Forelimb muscle (tissue), 1 donor: Measurements from ENCODE around the gene THSD8. TPM values are rescaled to one million over a fixed set of nuclear protein-coding genes. Genes with fewer than 3 reads are reported as not detected.

Source experiments
- DNase-seq: peaks from one replicate; pipeline ENCODE4 v3.0.0-alpha.2; 2013; ENCODE audit warnings: low read depth
- polyA plus RNA-seq: library from polyadenylated mRNA; unstranded; fragments of 120-200 nt; gene quantifications from one replicate; pipeline ENCODE4 v1.2.1, GENCODE V29; 2013; ENCODE audit not compliant: insufficient read length

THSD8 gene
- polyA plus RNA-seq = 3.0 TPM

DNA sequence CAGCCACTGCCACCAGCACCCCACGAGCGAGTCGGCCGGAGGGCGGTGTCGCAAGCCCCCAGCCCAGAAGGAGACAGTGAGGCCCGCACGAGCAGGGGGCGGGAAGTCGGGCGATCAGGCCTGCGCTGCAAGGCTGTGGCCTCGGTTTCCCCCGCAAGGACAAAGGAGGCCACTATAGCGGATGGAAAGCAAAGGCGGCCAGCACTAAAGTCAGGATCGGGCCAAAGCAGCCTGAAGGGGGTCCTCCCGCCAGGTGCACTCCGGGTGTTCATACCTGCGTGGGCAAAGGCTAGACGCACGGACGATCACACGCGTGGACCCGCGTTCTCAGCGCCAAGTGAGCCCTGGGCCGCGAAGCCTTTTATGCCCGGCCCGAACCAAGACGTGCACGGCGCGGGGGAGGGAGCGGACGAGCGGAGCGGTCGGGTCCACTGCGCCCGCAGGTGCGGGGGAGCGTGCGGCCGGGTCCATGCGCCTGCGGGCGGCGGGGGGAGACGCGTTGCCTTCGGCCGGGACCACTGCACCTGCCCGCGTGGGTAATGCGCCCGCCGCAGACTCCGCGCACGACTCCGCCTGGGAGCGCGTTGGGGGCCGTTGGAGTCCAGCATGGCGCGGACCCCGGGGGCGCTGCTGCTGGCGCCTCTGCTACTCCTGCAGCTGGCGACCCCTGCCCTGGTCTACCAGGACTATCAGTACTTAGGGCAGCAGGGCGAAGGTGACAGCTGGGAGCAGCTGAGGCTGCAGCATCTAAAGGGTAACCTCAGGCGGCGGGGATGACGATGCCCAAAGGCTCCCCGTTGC lies at the start of gene THSD8, which contains the start of gene PRDX2:
THSD8 (plus strand) TSS at position 604 of the 801 bp plus-strand sequence; CDS start at position 607, 3 bp downstream.
PRDX2 (minus strand) TSS at position 335 of the 801 bp plus-strand sequence. CDS start 539 bp downstream, outside the sequence.
- DNase-seq = no peak

DNA sequence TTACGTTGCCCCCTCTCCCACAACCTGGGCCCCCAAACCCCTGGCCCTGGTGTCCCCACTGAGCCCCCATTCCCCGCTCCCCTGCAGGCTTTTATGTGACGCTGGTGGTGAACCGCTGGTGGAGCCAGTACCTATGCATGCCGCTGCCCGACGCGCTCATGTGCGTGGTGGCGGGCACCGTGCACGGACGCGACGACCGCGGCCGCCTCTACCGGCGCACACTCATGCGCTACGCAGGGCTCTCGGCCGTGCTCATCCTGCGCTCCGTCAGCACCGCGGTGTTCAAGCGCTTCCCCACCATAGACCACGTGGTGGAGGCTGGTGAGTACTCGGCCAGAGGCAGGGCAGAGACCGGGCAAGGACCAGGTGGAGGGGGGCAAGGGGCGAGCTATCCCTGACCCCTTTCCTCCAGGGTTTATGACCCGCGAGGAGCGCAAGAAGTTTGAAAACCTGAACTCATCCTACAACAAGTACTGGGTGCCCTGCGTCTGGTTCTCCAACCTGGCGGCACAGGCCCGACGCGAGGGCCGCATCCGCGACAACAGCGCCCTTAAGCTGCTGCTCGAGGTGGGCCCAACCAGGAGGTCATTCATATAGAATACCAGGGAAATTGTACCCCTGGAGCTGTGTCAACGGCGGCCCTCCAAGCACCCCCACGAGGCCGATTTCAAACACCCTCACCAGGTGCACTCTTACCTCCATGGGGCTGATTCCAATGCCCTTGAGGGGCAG lies 47.2 kb upstream of the THSD8 start:
- no peak for DNase-seq

DNA sequence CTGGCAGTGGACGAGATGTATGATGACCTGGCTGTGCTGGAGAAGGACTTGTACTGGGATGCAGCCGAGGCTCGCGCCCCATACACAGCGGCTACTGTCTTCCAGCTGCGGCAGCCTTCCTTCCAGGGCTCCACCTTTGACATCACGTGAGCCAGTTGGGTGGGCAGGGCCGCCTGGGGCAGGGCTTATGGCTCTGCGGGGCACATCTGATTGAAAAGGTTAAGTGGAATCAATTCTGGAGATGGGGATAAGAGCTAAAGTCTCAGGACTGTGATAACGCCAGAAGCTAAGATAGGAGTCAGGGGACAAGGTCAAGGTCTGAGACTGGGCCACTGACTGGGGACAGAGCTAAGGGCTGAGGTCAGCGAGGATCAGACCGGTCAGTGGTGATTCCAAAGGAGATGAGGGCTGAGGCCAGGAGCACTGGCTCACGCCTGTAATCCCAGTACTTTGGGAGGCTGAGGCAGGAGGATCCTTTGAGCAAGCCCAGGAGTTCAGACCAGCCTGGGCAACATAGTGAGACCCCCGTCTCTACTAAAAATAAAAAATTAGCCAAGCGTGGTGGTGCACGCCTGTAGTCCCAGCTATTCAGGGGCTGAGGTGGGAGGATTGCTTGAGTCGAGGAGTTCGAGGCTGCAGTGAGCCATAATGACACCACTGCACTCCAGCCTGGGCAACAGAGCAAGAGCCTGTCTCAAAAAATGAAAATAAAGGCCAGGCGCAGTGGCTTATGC lies 45.6 kb upstream of the THSD8 start:
- DNase-seq = no peak

DNA sequence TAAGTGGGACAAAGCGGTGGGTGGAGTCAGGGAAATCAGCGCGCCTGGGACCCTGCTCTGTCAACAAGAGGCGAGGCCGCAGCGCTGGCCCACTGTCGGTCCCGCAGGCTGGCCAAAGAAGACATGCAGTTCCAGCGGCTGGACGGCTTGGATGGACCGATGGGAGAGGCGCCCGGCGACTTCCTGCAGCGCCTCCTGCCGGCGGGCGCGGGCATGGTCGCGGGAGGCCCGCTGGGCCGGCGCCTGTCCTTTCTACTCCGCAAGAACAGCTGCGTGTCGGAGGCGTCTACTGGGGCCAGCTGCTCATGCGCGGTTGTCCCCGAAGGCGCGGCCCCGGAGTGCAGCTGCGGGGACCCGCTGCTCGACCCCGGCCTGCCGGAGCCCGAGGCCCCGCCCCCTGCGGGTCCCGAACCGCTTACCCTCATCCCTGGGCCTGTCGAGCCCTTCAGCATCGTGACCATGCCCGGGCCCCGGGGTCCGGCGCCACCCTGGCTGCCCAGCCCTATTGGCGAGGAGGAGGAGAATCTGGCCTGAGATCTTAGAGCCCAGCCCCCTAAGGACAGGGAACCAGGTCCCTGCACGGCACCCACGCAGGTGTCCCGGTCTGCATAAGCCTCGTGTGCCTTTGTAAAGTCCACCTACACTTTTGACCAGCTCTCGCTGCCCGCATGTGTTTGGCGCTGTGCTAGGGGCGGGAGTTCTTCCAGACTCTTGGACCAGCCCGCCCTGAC lies 44.2 kb upstream of the THSD8 start:
- no peak for DNase-seq

DNA sequence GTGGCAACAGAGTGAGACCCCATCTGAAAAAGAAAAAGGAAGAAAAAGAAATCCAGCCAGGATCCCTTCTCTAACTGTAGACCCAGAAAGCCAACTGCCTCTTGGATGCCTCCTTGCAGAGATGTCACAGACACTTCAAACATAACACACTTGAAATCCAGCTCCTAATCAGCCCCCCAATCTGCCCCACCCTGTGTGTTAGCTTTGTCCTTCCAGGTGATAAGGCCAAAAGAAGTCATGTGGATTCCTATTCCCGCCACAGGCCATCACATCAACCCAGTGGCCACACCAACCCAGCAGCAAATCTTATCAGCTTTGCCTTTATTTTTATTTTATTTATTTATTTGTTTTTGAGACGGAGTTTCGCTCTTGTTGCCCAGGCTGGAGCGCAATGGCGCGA lies 42.2 kb upstream of the THSD8 start:
- DNase-seq = no peak

DNA sequence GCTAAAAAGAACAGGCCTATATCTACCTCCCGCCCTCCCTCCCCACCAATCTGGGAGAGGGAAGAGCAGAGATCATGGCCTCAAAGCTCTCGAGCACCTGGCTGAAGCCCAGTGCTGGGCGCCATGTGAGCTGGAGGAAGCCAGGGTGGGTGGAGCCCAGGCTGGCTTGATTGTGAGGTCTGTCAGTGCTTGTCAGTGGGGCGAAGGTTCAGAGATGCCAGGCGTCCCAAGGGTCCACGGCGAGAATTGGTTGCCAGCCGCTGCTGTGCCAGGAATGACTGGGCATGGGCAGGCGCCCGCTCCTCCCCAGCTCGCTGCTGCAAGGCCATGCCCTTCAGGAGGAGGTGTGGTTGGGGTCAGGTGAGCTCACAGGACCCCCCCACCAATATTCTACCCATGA lies 38.8 kb upstream of the THSD8 start:
- no peak for DNase-seq

DNA sequence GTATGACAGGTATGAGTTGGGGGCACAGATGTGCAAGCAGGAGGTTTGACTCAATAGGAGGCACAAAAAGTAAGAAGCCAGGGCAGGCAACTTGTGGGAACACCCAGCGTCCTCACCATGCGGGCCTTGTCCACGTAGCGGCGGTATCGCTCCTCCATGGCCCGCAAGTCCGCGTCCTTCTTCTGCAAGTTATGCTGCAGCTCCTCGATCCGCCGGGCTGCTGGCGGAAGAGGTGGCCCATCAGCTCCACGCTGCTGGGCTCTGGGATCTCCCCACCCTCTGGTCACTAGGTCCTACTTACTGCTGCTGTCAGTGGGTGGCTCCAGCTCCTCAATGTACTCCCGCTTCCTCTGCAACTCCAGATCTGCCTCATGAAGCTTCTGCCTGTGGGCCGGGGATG lies 37.2 kb upstream of the THSD8 start:
- no peak for DNase-seq

DNA sequence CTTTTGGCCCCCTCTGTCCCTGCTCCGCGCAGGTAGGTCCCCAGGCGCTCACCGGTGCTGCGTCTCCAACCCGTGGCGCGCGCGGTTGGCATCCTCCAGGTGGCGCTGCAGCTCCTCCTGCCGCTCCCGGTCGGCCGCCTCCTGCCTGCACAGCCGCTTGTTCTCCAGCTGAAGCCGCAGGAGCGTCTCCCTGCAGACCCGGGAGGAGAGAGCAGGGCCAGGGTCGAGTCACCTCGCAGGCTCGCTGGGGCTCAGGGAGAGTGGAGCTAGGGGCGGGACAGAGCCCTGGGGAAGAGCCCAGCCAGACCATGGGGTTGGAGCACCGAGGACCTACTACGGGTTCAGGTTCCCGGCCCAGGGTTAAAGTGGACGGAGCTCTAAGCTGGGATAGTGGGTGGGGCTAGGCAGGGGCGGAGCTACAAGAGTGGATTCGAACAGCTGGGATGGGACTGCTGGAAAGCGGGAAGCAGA lies 35.8 kb upstream of the THSD8 start:
- DNase-seq = no peak

DNA sequence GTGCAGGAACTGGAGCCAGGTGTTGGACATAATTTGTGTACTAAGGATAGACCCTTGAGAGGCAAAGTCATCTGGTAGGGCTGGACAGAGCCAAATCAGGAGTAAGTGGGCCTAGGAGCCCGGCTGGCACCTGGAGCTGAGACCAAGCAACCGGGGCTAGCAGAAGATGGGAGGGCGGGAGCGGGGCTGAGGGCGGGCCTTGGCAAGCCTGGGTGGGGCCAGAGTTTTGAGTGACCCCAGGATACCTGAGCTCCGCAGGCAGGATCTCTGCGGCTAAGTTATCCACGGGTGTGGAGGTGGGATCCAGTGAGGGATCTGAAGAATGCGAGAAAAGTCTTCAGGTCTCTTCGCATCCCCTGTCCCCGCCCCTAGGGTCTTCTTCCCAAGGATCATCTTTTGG lies 34.7 kb upstream of the THSD8 start:
- no peak for DNase-seq

DNA sequence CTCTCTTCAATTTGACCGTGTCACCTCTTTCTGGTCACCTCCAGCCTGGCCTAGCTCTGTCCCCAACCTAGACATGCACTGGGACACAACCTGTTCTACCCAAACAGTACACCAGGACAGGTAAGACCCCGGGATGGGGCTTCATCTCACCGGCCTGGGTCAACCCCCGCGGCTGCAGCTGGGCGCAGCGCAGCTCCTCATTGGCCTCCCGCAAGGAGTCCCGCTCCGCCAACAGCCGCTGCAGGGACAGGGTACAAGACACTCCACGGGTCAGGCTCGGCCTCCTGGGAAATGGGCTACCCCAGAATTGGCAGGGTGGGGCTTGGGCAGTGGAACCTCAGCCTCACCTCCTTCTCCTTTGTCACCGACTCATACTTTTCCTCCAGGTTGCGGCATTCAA lies 34.2 kb upstream of the THSD8 start:
- DNase-seq = no peak

DNA sequence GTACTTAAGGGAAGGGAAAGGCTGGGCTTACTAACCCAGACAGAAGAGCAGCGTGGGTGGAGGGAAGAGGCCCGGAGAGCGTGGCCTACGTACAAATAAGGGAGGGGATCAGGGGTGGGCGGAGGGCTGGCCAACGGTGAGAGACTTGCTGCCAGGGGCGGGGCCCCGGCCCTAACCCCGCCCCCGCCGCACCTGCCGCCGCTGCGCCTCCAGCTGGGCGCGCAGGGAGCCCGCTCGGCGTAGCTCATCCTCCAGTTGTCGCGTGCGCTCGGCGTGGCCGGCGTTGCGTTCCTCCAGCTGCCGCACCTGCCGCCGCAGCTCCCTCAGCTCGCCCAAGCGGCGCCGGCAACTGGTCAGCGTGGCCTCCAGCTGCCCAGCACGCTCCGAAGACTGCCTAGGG lies 32.2 kb upstream of the THSD8 start:
- DNase-seq = no peak

DNA sequence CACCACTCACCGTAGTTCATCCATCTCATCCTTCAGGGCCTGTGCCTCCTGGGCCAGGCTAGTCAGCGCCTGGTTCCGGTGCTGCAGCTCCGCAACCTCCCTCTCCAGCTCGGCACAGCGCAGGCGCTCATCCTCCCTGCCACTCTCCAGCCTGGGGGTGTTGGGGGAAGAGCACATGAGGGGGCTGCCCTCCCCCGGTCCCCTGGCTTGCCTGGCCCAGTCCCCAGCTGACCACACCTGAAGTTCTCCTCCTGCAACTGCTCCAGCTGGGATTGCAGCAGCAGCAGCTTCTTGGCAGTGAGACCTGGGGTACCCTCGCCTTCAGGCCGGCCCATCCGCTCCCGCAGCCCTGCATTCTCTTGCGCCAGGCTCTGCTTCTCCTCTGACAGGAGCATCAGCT lies 30.9 kb upstream of the THSD8 start:
- DNase-seq = no peak

DNA sequence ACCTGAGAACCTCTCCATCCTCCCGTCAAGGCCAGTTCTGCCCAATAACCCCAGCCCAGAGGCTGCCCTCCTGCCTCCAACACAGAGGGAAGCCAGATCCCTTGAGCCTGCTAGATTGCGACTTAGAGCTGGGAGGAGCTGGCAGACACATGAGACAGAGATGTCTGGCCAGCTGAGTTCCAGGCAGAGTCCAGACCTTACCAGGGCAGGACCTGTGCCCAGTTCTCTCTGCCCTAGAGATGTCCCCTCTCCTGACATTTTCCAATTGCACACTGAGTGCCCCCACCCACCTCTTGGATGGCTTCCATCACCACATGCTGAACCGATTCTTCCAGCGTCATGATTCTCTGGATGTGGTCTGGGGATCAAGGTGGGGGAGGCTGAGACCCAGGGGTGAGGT lies 29.5 kb upstream of the THSD8 start:
- no peak for DNase-seq

DNA sequence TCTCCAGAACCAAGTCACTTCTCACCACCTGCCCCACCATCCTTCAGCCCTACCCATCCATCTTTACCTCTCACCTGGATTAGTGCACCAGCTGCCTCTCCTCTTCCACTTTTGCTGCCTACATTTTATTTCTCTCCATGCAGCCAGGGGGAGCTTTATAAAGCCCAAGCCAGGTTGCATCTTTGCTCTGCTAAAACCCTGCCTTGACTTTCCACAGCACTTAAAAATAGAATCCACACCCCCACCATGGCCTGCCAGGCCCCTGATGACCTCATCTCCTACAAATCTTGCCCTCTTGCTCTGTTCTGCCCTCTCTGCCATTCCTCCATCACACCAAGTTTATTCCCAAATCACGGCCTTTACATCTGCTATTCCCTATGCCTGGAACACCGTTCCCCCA lies 28.3 kb upstream of the THSD8 start:
- no peak for DNase-seq

DNA sequence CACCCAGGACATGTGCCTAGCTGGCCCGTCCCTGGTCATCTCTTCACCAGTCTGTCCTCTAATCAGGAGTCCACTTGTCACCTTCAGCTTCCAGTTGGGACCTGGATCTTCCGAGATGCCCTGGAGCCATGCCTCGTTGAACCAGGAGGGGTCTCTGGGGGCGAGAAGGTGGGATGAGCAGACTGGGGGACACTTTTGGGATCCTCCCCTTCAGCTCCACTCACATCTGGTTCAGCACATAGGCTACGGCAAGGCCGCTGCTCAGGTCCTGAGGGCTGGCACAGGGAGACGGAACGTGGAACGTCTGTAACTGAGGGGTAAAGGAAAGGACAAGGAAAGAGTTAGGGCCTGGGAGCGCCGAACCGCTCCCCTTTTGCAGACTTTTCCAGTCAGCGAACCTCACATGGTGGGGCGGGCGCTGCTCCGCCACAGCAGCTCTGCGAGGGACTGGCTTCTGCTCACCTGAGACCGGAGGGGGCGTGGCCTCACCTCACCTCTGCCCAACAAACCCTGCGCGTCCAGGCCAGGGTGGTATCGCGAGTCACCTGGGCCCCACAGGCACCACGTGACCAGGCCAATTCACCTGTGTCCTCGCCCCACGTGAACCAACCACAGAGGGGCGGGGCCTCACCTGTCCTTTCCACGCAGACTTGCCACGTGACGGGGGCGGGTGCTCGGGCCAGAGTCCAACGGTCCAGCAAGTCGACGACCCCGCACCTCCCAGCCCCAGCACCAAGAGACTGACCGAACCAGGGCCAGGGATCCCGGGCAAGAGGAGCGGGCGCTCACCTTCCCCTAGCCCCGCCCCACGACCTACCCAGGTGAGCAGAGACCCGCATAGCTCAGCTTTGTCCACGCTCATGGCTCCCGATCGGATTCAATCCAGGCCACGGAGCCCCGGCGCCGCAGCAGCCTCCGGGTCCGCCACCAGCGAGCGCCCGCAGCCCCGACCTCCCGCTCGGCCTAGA lies 27.0 kb upstream of the THSD8 start, which contains the start of gene HOOK2:
HOOK2 (minus strand) TSS at position 965 of the 968 bp plus-strand sequence; CDS start at position 862, 103 bp downstream.
- DNase-seq = no peak

DNA sequence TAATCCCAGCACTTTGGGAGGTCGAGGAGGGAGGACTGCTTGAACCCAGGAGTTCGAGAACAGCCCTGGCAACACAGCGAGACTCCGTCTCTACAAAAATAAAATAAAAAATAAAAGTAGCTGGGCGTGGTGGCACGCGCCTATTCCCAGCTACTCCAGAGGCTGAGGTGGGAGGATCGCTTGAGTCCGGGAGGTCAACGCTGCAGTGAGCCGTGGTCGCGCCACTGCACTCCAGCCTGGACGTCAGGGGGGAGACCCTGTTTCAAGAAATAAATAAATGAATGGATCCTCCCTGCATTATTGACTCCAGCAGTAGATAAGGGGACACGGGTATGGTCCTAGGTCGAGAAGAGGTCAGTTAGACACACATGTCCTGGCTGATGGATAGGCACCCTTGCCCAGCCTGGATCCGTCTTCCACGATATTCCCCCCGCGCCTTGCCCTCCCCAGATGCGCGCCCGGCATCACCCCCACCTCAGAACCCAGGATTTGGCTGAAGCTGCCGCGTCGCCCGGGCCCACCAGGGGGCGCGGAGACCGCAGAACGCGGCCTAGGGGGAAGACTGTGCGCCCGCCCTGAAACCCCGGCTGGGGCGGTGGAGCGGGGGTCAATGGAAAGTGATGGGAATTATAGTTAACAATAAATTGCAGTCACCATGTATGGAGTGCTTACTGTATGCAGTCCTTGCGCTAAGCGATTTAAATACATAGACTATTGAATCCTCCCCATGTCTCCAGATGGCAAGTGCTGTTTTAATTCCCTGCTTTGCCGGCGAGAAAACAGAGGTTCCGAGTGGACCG lies 24.5 kb upstream of the THSD8 start:
- DNase-seq = no peak

DNA sequence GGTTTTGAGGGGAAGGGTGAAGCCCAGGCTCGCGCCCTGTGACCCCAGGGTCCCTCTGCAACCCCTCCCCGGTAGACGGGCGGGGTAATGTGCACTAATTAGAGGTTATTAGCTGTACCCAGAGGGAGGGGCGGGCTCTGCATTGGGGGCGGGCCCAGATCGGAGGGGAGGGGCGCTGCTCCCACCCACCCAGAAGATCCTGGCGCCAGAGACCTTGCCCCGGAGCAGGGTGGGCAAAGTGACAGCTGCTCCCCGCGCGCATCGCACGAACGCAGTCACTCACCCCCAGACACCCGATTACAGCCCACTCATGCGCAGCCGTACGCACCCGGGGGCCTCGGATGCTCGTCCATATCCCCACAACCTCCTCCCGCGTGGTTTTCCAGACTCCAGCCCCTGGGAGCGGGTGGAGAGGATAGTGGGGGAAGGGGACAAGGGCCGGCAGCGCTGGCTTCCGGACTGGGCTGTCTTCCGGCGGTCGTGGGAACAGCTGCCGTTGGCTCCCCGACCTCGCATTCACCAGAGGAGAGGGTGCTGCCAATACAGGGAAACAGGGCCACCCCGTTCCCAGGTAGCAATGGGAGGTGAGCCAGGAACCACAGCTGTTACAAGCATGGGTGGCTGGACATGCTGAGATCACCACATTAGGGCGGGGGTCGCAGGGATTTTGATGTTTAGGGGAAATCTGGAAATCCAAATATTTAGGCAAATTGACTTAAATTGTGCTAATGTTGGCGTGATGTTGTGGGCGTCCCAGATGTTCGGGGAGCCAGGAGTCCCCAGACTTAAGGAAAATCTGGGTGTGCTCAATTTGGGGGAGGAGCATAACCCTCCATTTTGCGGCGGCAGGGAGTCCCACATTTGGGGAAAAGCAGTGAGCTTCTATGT lies 23.6 kb upstream of the THSD8 start:
- DNase-seq = no peak

DNA sequence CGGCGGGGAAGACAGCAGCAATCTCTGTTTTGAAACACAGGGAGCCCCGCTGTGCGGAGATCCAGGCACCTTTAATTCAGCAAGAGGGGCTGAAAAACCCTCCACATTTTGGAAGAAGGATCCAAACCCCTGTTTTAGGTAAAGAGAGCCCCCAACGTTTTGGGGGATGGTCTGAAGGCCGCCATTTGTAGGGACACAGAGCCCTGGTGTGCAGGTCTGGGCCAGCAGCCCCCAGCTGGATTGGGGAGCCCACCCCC lies 23.0 kb upstream of the THSD8 start:
- no peak for DNase-seq
